ENCODE results near the gene TMEM200B.
"Not testable (repeated sequence)": the region's sequence is repeated elsewhere in the genome, so short reads cannot be mapped to it uniquely, and the experiment has no call there.

The TMEM200B gene

GRCh38 chr1:29105822-29106221, 17.9 kb downstream of the TMEM200B start:
- DNase-seq: no peak

DNA sequence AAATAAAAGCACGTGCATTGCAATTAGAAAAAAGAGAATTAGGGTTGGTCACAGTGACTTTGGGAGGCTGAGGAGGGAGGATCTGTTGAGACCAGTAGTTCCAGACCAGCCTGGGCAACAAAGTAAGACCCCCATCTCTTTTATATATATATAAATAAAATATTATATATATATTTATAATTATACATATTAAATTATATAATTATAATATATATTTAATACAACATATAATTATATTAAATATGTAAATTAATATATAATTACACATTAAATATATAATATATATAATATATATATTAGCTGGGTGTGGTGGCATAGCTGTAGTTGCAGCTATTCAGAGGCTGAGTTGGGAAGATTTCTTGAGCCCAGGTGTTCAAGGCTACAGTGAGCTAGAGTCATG, 23.2 kb downstream of the TMEM200B start:
- DNase-seq: no peak

DNA sequence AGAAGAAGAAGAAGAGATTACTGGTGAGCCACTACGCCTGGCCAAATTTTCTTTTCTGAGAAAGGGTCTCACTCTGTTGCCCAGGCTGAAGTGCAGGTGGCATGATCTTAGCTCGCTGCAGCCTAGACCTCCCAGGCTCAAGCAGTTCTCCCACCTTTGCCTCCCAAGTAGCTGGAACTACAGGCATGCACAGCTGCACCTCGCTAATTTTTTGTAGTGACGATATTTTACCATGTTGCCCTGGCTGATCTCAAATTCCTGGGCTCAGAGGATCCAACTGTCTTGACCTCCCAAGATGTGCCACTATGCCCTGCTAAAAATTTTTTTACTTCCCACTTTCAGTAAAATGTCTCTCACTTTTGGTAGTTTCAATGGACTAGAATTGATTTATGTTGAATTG, 24.4 kb downstream of the TMEM200B start:
- no peak for DNase-seq

GRCh38 chr1:29096231-29096886, 27.3 kb downstream of the TMEM200B start:
- peak; percentile 21 for DNase-seq

DNA sequence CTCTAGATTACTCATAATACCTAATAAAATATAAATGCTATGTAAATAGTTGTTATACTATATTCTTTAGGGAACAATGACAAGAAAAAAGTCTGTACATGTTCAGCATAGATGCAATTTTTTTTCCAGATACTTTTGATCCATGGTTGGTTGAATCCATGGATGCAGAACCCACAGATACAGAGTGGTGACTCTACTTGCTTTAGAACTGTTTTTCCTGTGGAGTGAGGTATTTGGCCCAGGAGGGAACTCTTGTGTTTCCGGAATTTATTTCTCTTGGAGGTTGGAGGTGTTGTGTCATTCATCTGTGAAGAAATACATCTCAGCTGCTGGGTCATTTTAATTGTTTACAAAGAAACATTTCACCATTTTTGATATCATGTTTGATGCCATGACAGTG, 28.7 kb downstream of the TMEM200B start:
- no peak for DNase-seq

GRCh38 chr1:29094433-29094832, 29.3 kb downstream of the TMEM200B start:
- no peak for DNase-seq

DNA sequence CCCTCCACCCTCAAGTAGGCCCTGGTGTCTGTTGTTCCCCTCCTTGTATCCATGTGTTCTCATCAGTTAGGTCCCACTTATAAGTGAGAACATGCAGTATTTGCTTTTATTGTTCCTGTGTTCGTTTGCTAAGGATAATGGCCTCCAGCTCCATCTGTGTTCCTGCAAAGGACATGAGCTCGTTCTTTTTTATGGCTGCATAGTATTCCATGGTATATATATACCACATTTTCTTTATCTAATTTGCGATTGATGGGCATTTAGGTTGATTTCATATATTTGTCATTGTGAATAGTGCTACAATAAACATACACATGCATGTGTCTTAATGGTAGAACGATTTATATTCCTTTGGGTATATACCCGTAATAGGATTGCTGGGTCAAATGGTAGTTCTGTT, 31.0 kb downstream of the TMEM200B start:
- not testable (repeated sequence) for DNase-seq

DNA sequence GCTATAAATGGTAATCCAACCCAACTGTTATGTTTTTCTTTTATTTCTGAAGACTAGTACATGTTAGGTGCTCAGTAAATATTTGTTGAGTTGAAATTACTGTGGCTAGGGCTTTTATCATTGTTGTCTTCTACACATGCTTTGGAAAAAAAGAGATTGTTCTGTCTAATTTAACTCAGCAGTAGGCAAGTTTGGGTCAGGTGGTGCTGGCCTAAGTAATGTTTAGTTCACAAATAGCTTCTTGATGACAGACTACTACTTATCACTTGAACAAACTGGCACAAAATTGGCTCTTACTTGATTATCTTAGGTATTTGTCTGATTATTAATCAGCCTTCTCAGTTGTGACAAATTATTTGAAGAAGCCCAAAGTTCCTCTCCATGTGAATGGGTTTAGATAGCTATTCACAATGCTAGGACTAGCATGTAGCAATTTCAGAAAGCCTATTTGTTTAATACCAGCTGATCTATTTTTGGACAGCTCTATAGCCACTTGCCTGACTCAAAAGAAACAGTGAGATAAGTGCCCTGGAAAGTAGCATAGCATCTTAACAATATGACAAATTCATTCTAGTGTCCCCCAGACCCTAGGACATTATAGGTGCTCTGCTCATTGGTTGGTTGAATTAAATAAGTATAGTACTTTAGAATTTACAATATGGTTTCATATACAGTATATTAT, 32.6 kb downstream of the TMEM200B start:
- DNase-seq: no peak

DNA sequence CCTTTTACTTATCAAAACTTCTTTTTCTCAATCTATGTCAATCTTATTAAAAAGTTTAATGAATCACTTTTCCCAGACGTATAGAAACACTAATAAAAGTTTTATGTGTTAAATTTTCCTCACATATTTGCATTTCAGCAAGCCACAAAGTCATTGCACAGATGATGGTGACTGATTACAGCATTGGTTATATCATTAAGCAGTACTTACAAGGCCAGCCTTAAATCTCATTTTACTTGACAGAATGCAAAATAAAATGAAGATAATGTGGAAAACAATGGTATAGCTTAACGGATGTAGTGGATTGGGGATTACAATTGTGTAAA, 39.5 kb downstream of the TMEM200B start:
- DNase-seq: no peak

- DNase-seq: no peak
Measured at GRCh38 chr1:29083317-29084195, 40.1 kb downstream of the TMEM200B start.

DNA sequence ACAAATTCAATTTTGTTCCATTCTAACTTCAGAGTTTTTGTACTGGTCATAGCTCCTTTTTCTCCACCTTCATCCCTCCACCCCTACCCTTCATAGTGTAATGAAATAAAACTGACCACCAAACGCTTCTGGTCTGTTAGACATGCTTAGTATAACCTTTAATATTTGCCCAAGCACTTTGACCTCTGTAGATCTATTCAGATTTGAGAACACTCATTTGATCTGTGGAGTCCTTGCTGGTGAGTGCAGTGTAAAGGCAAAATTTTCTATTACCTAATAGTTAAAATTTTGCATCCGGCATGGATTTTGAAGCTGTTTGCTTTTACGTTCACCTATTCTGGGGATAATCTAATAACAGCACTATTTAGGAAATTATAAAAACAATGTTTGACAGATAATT, 41.2 kb downstream of the TMEM200B start:
- no peak for DNase-seq

DNA sequence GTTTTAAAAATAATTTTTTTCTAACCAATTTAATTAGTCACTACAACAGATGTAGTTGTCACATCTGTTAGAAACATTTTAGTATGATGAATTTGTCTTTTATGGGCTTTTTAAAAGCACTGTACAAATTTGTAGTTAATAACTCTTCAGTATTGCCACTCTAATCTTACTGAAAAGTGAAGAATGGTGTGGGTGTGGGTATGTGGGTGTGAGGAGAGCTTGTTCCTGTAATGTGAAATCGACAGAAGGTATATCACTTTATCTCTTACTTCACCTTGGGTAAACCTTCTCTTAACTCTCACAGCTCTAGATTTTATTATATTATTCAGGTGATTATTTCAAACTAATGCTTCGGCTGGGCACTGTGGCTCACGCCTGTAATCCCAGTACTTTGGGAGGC, 42.5 kb downstream of the TMEM200B start:
- no peak for DNase-seq

- not testable (repeated sequence) for DNase-seq
Measured at GRCh38 chr1:29079916-29080629, 43.6 kb downstream of the TMEM200B start.

DNA sequence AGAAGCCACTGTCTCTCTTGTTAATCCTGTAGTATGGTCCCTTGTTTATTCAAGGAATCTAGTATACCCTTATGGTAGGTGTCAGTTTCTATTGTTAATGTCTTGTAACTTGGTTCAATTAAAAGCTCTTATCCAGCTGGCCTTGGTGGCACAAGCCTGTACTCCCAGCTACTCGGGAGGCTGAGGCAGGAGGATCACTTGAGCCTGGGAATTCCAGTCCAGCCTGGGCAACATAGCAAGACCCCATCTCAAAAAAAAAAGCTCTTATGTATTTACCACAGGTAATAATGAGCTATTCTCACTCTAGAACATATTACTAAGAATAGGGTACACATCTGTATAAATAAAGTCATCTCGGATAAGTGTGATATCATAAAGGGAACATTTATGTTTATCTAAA, 46.5 kb downstream of the TMEM200B start:
- no peak for DNase-seq

All from retina (tissue), 1 donor.